Stimulated activated naive CD4-positive, alpha-beta T cell treated with Interleukin-2 at 50 U/mL for 16 hours (primary cell): ENCODE data around the gene TNFAIP2.
A peak's percentile ranks its signal among the peaks of the same experiment; 100 is the strongest.
"Not testable (repeated sequence)": the region's sequence is repeated elsewhere in the genome, so short reads cannot be mapped to it uniquely, and the experiment has no call there.

Experiments
- DNase-seq: peaks from one replicate; lab custom pipeline; 2025; lab: John Stamatoyannopoulos, UW

Gene TNFAIP2

DNA sequence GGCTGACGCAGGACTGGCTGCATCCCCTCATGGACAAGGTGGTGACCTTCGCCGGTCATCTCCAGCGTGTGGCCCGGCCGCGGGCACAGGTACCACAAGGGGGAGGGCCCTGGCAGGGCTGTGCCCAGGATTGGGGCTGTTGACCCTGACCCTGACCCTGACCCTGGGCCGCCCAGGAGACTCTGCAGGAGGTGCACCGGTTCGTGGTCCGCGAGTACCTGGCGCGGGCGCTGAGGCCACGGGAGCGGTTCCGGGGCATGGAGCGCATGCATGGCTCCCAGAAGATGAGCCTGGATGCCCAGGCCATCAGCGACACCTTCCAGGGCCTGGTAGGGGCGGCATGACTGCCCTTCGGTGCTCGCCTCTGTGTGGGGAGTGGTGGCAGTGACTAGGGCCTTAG lies 15.8 kb upstream of the TNFAIP2 start:
- DNase-seq, result no peak

- no peak for DNase-seq
Measured at GRCh38 chr14:103107941-103108748, 15.1 kb upstream of the TNFAIP2 start.

- DNase-seq, result peak; percentile 13
Measured at GRCh38 chr14:103108749-103109207, 14.5 kb upstream of the TNFAIP2 start.

DNA sequence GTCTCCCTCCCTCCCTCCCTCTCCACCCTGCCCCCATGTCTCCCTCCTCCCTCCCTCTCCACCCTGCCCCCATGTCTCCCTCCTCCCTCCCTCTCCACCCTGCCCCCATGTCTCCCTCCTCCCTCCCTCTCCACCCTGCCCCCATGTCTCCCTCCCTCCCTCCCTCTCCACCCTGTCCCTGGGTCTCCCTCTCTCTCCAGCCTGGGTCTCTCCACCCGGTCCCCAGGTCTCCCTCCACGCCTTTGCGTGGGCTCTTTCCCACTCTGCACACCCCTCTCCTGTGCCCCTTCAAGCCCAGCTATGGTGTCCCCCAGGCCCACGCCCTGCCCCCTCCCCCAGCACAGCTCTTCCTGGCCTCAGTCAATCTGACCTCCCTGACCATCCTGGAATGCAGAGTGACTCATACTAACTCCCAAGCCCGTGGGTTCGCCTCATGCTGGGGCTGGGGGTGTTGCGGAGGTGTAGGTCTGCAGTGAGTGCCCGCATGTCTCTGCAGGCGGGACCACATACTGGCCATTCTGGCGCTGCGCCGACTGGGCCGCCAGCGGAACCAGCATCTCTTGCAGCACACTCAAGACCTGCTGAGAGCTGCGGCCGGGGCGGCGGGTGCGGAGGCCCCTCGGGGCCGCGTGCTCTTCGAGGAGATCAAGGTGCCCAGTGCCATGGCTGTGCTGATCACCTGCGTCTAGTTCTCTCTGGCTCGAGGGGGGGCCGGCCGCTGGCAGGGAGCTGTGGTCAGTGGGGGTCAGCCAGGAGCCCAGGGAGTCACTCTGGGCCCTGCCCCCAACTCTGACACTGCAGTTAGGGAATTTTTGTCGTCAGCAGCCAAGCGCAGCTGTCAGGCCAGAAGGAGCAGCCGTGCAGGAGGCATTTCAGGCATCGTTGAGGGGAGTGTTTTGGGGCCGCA lies 13.5 kb upstream of the TNFAIP2 start:
- no peak for DNase-seq

- no peak for DNase-seq
Measured at GRCh38 chr14:103110681-103111231, 12.5 kb upstream of the TNFAIP2 start.

DNA sequence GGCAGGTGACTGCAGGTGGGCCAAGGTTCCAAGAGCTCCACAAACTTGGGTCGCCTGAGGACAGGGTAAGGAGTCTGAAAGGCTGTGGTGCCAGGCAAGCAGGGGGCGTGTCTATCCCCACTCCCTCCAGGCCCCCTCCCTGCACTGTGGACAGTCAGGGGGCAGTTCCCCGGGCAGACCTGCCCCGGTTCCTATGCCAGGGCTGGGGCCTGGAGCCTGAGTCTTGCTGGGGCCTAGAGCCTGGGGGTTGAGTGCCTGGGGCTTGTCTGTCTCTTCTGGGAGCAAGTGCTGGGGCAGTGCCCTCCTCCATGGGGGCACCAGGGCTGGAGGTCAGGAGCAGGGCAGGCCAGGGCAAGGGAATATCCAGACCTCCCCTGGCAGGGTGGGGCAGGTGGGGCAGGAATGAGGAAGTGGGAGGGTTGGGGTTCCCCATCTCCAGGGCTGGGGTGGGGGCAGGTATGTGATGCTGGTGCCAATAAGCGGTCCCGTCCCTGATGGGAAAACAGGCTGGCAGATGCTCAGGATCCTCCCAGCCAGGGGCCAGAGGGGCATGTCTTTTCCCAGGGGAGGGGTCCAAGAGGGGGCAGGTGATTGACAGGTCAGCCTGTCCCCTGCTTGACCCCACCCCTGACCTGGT lies 11.9 kb upstream of the TNFAIP2 start:
- DNase-seq, result no peak

GRCh38 chr14:103112400-103113243 lies 10.6 kb upstream of the TNFAIP2 start:
- no peak for DNase-seq

DNA sequence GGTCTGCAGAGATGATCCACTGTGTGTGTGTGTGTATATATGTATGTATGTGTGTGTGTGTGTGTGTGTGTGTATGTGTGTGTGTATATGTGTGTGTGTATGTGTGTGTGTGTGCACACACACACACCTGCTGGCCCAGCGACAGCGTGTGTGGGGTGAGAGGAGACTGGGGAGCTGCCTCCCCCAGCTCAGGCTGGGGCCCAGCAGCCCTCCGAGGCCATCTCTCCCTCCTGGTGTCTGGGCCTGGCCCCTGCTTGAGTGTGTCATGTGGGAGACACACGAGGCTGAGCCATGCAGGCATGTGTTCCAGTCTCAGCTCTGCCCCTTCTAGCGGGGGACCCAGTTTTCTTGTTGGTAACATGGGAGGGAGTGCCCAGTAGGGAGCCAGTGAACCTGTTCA lies 10.0 kb upstream of the TNFAIP2 start:
- DNase-seq, result no peak

- DNase-seq, result no peak
Measured at GRCh38 chr14:103113774-103114173, 9.5 kb upstream of the TNFAIP2 start.

GRCh38 chr14:103115086-103115679 lies 8.1 kb upstream of the TNFAIP2 start:
- not testable (repeated sequence) for DNase-seq

DNA sequence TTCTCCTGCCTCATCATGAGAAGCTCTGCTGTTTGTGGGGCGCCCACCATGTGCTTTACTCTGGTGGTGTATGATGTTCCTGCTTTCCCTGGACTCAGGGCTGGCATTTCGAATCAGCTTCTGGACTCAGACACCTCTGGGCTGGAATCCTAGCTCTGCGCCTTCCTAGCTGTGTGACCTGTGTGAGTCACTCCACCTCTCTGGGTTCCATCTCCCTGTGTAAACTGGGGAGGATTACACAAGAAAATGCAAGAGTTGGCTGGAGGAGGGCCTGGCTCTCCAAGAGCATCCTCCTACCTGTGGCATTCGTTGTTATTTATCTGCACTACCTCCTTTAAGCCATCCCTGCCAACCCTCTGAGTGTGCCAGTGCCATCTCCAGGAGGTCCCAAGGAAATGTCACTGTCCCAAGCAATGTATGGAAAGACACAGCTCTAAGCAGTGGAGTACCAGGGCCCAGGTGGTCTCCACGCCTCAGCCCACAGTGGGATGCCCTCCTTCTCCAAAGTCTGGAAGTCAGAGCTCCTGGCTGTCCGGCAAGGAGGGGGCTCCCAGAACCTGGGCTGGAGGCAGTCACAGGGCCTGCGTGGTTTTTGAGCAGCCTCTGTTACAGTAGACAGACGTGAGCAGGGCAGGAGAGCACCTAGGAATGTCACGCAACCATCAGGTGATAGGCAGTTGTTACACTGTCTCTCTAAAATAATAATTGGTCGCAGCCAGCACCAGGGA lies 7.3 kb upstream of the TNFAIP2 start:
- no peak for DNase-seq

GRCh38 chr14:103116636-103117035 lies 6.6 kb upstream of the TNFAIP2 start:
- no peak for DNase-seq

DNA sequence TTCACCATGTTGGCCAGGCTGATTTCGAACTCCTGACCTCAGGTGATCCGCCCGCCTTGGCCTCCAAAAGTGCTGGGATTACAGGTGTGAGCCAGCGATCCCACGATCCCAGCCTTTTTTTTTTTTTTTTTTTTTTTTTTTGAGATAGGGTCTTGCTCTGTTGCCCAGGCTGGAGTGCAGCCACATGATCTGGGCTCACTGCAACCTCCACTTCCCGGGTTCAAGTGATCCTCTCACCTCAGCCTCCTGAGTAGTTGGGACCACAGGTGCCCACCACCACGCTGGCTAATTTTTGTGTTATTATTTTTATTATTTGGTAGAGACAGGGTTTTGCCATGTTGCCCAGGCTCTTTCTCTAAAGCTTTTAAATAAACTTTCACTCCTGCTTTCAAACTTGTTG lies 5.8 kb upstream of the TNFAIP2 start:
- DNase-seq, result not testable (repeated sequence)

- no peak for DNase-seq
Measured at GRCh38 chr14:103118018-103118662, 5.1 kb upstream of the TNFAIP2 start.

DNA sequence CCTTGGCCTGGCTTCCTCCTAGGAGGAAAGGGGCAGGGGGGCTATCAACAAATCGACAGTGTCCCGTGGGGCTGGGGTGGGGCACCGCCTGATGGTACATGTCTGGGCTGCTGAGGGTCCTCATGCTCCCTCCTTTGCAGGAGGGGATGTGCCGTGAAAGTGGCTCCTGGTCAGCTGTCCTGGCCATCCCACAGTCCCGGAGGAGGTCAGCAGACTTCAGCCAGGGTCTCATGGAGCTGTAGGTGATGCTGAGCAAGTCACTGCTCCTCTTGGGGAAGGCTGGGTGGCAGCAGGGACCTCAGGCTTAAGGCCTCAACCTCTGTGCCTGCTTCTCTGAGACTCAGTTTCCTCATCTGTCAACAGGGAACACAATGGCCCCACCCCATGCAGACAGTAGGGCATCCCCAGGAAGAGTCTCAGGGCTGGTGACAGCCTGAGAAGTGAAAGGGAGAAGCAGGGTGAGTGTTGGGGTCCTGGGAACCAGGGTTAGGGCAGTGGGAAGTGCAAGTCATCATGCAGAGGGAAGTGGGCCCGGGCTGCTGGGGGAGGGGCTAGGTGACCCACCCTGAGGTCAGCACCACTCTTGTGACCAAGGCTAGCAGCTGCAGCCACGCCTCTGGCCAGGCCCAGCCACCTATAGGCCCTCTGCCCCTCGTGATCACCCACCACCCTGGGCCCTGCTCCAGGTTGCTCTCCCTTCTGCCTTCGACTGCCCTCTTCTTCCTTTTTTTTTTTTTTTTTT lies 4.4 kb upstream of the TNFAIP2 start:
- DNase-seq, result no peak

DNA sequence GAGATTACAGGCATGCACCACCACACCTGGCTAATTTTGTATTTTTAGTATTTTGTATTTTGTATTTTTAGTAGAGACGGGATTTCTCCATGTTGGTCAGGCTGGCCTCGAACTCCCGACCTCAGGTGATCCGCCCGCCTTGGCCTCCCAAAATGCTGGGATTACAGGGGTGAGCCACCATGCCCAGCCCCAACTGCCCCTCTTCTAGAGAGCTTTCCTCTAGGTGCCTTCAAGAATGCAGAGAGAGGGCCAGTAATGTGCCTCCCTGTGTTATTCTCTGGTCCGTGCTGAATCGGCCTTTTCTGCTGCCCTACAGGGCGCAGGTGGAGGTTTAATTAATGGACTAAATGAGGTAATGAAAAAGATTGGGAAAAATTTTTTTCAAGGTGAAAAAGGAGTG lies 3.7 kb upstream of the TNFAIP2 start:
- not testable (repeated sequence) for DNase-seq

DNA sequence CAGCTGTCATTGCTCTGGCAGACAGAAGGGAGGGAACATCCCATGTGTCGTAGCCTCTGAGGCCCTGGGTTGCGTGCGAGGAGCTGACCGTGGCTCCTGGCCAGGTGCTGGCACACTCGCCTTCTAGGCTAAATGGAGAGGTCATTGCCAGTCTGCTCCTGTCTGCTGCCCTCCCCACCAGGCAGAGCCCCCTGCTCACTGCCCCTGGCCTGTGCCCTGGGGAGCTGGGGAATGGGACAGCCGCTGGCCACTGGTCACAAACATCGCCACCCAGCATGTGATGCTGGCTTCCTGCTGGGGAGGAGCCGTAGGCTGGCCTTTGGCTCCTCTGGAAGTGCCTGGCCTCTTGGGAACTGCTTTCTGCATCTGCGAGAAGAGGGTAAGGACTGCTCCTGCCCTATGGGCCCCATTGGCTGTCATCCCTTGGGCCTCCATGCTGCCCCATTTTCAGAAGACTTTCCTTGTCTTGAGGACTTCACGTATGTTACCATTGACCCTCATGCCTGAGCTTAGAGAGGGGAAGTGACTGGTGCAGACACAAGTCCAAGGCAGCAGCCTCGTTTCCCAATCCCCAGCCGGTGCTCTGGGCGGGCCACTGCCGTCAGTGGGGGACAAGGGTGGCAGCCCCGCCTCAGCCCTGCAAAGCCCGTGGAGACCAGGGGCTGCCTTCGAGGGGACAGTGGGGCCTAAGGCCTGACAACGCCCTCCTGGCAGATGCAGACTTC lies 2.0 kb upstream of the TNFAIP2 start:
- no peak for DNase-seq
